ENCODE data around the gene IL1R1.

The IL1R1 gene

DNA sequence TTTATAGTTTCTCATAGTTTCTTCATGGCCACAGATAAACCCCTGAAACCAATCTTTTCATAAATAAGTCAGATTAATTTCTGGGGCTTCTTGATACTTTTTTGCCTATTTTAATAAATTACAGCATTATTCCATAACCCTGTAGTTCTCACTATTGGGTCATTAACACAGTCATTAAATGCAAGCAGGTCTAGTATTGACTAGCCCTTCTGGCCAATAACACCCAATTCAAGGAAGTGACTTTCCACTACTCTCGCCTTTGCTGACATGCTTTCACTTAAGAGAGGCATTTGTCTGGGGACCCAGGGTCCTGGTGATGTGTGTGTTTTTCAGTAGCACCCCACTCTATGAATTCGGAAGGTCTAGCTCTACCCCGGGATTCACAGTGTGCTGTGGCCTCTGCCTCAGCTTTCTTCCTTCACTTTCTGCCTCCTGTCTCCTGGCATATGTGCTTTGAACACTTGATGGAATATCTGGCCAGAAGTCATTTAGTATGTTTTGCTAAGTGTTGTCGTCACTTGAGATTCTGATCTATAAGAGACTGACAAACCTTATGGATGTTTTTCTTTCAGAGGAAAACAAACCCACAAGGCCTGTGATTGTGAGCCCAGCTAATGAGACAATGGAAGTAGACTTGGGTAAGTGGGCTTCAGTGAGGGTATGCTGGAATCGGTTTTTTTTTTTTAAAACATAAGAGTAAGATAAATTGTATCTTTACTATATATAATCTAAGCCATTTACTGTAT lies 25.7 kb downstream of the IL1R1 start:
- DNase-seq (ENCODE audit: low read depth in 2 of 2), result no peak

DNA sequence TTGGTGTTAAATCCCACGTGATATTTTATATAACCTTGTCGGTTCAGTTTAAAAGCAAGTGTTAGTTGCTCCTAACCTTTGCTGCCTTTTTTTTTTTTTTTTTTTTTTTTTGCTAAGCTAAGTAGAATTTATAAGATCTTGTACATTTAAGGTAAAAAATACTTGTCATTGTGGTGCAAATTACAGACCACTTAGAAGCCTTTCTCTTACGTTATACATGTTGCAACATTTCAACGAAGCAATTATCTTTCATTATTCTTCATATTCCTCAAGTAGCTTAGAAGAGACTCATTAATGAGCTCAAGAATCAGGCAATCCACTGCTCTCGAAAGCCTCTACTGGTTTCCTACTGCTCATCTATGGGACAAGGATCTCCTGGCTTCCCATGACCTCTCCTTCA lies 29.4 kb downstream of the IL1R1 start:
- no peak for DNase-seq (ENCODE audit: low read depth in 2 of 2)

DNA sequence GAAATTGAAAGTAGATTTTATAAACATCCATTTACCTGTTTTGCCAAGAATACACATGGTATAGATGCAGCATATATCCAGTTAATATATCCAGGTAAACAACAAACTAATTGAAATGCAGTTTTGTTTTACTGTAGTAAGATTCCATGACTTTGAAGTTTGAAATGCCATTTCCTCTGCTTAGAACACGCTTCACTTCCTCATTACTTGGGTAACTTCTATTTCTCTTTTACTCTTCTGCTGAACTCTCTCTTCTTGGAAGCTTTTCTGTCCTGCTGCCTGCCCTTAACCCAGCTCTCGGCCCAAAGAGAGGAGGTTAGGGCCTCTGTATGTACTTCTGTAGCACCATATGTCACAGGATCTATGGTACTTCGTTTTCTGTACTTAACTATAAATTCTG lies 30.2 kb downstream of the IL1R1 start:
- DNase-seq (ENCODE audit: low read depth in 2 of 2), result no peak

DNA sequence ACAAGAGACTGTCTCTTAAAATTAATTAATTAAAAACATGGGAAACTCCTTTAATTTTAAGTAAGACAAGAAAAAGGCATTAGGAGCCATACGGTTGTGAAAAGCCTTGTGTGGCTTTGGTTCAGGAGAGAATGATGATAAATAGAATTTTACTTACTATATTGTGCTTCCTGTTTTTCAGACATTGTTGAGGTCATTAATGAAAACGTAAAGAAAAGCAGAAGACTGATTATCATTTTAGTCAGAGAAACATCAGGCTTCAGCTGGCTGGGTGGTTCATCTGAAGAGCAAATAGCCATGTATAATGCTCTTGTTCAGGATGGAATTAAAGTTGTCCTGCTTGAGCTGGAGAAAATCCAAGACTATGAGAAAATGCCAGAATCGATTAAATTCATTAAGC lies 33.6 kb downstream of the IL1R1 start:
- no peak for DNase-seq (ENCODE audit: low read depth in 2 of 2)

DNA sequence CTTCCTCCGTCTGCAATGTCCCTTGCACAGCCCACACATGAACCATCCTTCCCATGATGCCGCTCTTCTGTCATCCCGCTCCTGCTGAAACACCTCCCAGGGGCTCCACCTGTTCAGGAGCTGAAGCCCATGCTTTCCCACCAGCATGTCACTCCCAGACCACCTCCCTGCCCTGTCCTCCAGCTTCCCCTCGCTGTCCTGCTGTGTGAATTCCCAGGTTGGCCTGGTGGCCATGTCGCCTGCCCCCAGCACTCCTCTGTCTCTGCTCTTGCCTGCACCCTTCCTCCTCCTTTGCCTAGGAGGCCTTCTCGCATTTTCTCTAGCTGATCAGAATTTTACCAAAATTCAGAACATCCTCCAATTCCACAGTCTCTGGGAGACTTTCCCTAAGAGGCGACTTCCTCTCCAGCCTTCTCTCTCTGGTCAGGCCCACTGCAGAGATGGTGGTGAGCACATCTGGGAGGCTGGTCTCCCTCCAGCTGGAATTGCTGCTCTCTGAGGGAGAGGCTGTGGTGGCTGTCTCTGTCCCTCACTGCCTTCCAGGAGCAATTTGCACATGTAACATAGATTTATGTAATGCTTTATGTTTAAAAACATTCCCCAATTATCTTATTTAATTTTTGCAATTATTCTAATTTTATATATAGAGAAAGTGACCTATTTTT lies 35.4 kb downstream of the IL1R1 start:
- DNase-seq (ENCODE audit: low read depth in 2 of 2), result no peak

DNA sequence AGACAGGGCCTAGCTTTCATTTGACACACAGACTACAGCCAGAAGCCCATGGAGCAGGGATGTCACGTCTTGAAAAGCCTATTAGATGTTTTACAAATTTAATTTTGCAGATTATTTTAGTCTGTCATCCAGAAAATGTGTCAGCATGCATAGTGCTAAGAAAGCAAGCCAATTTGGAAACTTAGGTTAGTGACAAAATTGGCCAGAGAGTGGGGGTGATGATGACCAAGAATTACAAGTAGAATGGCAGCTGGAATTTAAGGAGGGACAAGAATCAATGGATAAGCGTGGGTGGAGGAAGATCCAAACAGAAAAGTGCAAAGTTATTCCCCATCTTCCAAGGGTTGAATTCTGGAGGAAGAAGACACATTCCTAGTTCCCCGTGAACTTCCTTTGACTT lies 36.5 kb downstream of the IL1R1 start:
- no peak for DNase-seq (ENCODE audit: low read depth in 2 of 2)

DNA sequence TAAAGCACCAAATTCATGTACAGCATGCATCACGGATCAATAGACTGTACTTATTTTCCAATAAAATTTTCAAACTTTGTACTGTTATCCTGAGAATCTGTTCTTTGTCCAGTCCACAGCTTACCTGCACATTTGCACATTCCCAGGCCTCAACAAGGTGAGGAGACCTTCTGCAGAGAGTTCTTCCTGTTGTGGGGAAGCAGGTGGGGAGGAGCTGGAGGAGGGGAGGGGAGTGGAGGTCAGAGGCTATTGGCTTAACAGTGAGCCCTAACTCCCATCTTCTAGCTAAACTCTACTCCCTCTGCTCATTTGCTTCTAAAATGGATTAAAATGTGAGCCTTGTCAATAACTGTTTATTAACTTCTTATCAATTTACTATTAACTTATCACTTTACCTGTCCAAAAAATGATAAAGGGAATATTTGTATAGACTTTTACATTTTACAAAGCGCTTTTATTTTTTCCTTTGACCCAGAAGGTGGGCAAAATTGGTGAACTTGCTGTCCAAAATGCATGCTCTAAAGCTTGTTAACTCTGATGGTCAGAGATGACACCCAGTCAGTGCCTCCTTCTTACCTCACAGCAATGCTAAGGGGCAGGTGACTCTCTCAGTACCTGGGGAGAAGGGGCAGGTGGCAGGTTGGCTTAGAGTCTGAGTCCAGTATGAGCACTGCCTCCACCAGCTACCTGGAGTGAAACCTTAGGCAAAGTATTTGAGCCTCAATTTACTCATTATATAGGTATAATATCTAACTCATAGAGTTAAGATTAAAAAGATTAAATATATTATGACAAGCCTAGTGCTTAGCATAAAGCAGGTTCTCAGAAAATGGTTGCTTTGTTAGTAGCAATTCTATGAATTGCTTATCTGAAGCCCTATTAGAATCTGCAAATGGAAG lies 37.5 kb downstream of the IL1R1 start:
- DNase-seq (ENCODE audit: low read depth in 2 of 2), result no peak

DNA sequence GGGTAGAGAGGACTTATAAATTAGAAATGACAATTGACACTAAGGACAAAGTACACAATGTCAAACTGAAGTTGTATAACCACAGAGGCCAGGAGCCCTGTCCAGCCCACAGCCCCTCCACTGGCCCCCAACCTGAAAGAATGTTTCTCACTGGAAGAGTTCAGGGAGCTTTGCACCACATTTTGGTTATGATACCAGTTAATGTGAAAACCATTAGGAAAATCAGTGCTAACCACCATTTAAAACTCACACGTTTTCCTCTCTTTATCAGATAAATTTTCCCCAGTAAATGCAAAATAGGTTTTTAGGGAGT lies 38.1 kb downstream of the IL1R1 start:
- DNase-seq (ENCODE audit: low read depth in 2 of 2), result no peak

DNA sequence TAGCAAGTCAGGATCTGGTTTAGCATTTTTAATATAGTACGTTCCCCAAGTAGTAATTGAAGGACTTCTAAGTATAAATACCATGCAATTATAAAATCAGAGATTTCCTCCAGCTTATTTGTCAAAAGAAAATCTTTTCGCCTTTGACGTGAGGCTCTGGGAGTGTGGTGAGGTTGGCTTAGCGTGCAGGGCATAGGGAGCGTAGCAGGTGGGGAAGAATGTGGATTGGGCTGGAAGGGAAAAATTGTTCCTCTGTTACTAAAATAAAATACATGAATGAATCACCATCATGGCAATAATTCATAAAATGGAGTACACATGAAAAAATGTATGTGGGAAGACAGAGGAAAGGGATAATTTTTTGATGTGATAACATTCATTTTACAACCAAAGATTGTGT lies 38.8 kb downstream of the IL1R1 start:
- no peak for DNase-seq (ENCODE audit: low read depth in 2 of 2)

DNA sequence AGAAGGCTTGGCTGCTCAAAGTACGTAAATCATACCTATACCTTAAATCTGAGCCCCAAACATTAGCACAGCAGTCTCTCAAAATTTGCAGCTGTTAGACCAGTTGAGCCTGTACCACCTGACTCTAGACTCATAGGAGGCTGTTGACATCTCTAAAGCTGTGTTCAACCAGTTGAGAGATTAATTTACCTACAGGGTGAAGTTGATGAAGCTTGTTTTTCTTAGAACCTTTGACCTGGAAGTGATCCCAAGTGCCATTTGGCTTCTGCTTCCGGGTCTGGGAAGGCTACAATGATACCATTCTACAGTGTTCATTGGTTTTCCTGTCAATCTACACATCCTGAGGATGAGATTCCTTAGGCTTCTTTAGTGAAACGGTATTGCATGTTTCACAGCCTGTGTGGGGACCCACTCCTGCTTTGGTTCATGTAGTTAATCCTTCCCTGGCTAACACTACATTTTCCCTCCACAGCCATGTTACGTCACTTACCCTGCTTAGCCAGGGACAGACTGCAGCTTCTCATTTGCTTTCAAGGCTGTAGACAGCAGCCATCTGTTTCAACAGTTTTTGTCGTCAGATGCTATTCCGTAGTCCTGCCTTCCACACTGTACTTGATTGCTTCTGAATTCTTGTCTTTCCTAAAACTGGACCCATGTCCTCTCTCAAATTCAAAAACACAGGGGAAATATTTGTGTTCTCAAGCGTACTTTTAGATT lies 39.5 kb downstream of the IL1R1 start:
- DNase-seq (ENCODE audit: low read depth in 2 of 2), result no peak

DNA sequence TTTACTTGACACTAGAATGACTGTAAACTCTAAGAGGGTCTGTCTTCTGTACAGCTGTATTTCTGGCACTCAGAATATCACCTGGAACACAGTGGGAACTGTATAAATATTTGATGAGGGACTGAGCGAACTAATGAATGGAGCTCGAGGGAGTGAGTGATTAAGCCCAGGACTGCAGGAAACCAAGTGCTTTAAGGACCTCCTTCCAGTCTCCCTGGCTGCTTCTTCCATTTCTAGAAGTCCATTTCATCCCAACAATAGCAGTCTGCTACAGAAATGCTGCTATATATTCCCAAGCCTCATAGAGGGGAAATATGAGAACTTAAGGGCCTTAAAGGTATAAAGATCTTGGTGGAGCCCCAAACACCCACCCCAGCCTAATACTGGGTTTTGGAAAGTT lies 41.5 kb downstream of the IL1R1 start:
- DNase-seq (ENCODE audit: low read depth in 2 of 2), result no peak

DNA sequence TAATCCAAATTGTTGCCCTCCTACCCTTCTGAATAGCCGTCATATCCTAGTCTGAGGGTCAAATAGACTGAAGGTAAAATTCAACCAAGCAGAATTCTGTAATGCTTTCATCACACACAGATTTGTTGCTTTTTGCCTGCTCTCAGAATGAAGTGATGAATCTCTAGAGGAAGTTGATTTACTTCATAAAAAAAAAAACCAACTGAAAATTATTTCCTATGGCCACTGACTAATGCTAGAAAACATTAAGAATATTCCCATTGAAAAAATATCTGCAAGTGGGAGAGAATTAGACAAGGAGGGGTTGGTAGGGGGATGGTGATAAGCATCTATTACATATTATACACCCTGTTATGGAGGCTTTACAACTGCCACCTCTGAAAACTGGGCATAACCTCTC lies 42.0 kb downstream of the IL1R1 start:
- no peak for DNase-seq (ENCODE audit: low read depth in 2 of 2)

DNA sequence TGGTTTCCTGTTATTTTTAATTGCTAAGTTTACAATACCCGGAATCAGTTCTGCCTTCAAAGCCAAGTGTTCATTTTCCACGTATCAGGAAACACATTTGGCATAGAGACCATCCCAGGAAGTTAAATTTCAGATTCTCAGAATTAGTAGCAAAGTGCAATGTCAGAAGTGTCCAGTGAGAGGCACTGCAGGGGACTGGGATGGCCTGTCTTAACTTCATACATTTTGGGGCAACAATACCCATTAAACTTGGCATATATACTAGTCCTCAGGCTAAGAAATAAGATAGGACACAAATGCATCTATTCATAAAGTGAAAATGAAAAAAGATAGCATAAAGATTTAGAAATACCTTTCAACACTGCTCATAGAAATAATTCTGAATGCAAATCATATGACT lies 42.8 kb downstream of the IL1R1 start:
- DNase-seq (ENCODE audit: low read depth in 2 of 2), result no peak

DNA sequence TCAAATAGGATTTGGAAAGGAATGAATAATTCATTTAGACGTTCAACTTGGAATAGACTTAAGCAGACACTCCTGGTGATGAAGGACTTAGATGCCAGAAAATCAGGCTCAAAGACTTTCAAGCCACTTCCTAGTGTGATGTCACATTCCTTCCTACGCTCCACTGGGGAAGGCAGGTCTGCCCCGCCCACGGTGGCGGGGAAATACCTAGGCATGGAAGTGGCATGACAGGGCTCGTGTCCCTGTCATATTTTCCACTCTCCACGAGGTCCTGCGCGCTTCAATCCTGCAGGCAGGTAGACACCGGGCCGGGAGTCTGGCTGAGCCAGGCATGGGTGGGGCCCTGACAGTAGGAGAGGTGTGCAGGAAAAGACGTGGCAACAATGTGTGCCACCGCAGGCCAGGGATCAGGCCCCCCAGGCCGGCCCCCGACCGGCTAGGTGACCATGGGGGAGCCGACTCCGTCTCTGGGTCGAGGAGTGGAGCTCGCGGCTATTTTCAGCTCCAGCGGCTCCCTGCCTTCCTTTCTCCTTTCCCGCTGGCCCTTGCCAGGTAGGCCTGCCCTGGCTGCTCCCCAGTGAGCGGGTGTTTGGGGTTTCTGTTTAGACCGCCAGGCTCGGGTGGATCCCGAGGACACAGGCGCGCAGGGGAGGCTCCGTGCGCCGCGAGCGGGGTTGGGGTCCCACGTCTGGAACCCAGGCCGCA lies 44.4 kb downstream of the IL1R1 start, which contains the start of gene IL1RL2:
Gene IL1RL2, plus strand, starts transcription at position 233 of the 705 bp plus-strand sequence. CDS start 845 bp downstream, outside the sequence.
- no peak for DNase-seq (ENCODE audit: low read depth in 2 of 2)

DNA sequence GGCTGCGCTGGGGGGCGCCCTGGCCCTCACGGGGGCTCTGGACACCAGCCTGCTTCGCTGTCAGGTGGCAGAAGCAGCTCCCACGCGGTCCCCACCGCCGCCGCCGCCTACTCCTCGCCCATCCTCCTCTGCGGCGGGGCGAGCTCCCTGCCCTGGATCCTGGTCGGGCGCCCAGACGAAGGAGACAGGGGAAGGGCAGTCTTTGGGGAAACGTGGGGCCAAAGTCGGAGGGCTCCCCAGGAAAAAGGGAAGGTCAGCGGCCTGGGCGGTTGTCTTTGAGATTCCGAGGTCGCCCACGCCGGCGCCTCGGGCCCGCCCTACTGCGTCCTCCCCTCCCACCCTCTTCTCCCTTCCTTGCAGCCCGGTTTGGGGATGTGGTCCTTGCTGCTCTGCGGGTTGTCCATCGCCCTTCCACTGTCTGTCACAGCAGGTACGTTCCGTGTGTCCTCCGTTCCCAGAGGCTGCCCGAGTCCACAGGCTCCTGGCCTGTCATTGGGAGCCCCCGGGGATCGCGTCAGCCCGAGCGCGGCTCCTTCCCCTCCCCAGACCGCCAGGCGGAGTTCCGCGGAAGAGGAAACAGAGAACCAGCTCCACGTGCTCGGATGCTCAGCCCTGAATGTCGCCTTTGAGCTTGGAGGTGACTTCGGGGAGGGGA lies 45.1 kb downstream of the IL1R1 start:
- DNase-seq (ENCODE audit: low read depth in 2 of 2), result peak in 1 of 2 donors; percentile 10

DNA sequence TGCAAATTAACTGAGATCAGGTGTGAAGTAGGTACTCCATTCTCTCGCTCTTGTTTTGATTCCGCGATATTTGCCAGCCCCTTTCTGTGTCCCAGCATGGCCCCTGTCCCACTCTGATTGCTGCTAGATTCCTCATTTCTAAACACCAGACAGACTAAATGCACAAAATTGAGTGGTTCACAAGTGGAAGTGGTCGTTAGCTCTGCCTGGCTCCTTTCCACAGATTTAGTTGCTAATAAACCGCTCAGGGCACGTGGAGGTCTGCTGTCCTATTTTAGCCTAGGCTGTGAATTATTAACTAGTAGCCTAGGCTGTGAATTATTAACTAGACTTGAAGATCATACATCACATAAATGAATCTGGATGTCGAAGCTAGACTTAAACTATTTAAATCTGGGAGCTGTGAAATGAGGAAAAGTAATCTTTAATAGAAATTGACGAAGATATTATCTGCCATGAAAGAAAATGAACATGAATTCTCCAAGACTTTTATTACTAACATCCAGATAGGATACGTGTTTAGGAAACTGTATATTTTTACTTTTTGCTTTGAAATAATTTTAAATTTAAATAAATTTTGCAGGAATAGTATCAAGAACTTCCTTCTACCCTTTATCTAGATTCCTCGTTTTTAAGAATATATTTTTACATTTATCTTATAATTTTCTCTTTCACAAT lies 48.0 kb downstream of the IL1R1 start:
- no peak for DNase-seq (ENCODE audit: low read depth in 2 of 2)

DNA sequence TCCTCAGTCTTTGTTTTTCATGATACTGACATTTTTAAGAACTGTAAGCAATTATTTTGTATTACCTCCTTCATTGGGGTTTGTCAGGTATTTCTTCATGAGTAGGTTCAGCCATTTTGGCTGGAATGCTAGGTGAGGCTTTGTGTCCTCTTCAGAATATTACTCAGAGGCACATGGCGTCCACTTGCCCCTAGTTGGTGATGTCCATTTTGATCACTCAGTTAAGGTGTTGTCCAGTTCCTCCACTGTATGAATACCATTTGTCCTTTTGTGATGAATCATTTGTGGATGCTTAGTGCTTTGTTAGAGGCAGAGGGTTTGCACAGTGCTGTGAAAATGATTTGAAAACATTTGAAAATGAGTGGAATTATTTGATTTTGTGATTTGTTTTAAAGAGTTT lies 49.0 kb downstream of the IL1R1 start:
- DNase-seq (ENCODE audit: low read depth in 2 of 2), result no peak

DNA sequence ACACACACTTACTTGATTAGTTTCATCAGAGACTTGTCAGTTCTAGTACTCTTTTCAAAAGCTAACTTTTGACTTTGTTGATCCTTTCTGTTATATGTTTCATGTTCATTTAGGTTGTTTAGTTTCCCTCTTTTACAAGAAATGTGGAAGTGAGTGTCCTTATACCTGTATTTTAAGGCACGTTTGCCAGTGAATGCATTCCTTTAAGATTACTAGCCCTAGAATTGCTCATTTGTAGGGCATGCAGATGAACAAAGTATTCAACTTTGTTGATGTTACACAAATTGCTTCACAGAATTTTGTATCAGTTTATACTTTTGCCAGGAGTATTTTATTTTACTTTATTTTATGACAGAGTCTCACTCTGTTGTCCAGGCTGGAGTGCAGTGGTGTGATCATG lies 50.5 kb downstream of the IL1R1 start:
- DNase-seq (ENCODE audit: low read depth in 2 of 2), result no peak

DNA sequence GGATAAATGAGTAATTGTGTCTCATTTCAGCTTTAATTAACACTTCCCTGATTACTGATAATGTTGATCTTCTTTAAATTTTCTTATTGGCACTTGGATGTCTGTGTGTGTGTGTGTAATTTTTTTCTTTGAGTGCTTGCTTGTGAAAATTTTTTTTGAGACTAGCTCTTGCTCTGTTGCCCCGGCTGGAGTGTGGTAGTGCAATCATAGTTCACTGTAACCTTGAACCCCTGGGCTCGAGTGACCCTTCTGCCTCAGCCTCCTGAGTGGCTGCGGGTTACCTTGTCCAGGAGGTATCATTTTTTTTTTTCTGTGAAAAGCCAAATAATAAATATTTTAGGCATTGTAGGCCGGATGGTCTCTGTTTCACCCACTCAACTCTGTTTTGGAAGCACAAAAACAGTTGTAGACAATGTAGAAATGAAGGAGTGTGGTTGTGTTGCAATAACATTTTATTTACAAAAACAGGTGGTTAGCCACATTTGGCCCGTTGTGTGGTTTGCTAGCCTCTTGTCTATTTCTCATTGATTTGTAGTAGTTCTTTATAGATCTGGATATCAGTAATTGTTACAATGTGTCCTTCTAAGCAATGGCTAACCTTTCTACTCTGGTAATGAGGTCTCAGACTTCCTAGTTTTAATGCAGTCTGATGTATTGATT lies 52.2 kb downstream of the IL1R1 start:
- DNase-seq (ENCODE audit: low read depth in 2 of 2), result no peak

Measured in stimulated activated CD8-positive, alpha-beta memory T cell treated with anti-CD3 and anti-CD28 coated beads, Interleukin-2, amount 100 ng/mL, for 1 hour (primary cell).